HG03378 (cell line): ENCODE results near the gene KIF21A.
"Not testable (repeated sequence)": the region's sequence is repeated elsewhere in the genome, so short reads cannot be mapped to it uniquely, and the experiment has no call there.

Experiments used
- ATAC-seq: cut with Tn5 transposase; IDR thresholded peaks from one replicate; pipeline ENCODE4 v1.9.1; 2021; ENCODE audit warnings: mild to moderate bottlenecking, moderate library complexity; ENCODE audit not compliant: unreplicated experiment

Gene KIF21A

GRCh38 chr12:39351153-39351552, 91.8 kb downstream of the KIF21A start:
- no peak for ATAC-seq

- no peak for ATAC-seq
Observed at GRCh38 chr12:39348941-39349626, 93.8 kb downstream of the KIF21A start.

GRCh38 chr12:39348523-39348922, 94.4 kb downstream of the KIF21A start:
- no peak for ATAC-seq

GRCh38 chr12:39344926-39345325, 98.0 kb downstream of the KIF21A start:
- ATAC-seq: no peak

GRCh38 chr12:39343665-39344064, 99.3 kb downstream of the KIF21A start:
- no peak for ATAC-seq

- no peak for ATAC-seq
Observed at GRCh38 chr12:39341761-39342160, 101.2 kb downstream of the KIF21A start.

GRCh38 chr12:39341179-39341578, 101.7 kb downstream of the KIF21A start:
- peak; percentile 89 for ATAC-seq

- no peak for ATAC-seq
Observed at GRCh38 chr12:39332661-39333175, 110.2 kb downstream of the KIF21A start.

- no peak for ATAC-seq
Observed at GRCh38 chr12:39331539-39332261, 111.2 kb downstream of the KIF21A start.

GRCh38 chr12:39329876-39330275, 113.0 kb downstream of the KIF21A start:
- no peak for ATAC-seq

- no peak for ATAC-seq
Observed at GRCh38 chr12:39329018-39329417, 113.9 kb downstream of the KIF21A start.

GRCh38 chr12:39327965-39328364, 115.0 kb downstream of the KIF21A start:
- no peak for ATAC-seq

- no peak for ATAC-seq
Observed at GRCh38 chr12:39327510-39327909, 115.4 kb downstream of the KIF21A start.

GRCh38 chr12:39319180-39319579, 123.7 kb downstream of the KIF21A start:
- ATAC-seq: no peak

- no peak for ATAC-seq
Observed at GRCh38 chr12:39314547-39314946, 128.4 kb downstream of the KIF21A start.

GRCh38 chr12:39309516-39309915, 133.4 kb downstream of the KIF21A start:
- no peak for ATAC-seq

- ATAC-seq: no peak
Observed at GRCh38 chr12:39301422-39301821, 141.5 kb downstream of the KIF21A start.

- no peak for ATAC-seq
Observed at GRCh38 chr12:39300799-39301198, 142.1 kb downstream of the KIF21A start.

- no peak for ATAC-seq
Observed at GRCh38 chr12:39297891-39298290, 145.0 kb downstream of the KIF21A start.

GRCh38 chr12:39296496-39296895, 146.4 kb downstream of the KIF21A start:
- no peak for ATAC-seq

- ATAC-seq: not testable (repeated sequence)
Observed at GRCh38 chr12:39295593-39295992, 147.3 kb downstream of the KIF21A start.

- no peak for ATAC-seq
Observed at GRCh38 chr12:39294715-39295114, 148.2 kb downstream of the KIF21A start.
